ENCODE data around the gene FGF1.

FGF1 gene

GRCh38 chr5:142671801-142672200 lies 14.1 kb downstream of the FGF1 start:
- no peak for DNase-seq (ENCODE audit: low read depth)
- TF ChIP-seq, protein P1, sequence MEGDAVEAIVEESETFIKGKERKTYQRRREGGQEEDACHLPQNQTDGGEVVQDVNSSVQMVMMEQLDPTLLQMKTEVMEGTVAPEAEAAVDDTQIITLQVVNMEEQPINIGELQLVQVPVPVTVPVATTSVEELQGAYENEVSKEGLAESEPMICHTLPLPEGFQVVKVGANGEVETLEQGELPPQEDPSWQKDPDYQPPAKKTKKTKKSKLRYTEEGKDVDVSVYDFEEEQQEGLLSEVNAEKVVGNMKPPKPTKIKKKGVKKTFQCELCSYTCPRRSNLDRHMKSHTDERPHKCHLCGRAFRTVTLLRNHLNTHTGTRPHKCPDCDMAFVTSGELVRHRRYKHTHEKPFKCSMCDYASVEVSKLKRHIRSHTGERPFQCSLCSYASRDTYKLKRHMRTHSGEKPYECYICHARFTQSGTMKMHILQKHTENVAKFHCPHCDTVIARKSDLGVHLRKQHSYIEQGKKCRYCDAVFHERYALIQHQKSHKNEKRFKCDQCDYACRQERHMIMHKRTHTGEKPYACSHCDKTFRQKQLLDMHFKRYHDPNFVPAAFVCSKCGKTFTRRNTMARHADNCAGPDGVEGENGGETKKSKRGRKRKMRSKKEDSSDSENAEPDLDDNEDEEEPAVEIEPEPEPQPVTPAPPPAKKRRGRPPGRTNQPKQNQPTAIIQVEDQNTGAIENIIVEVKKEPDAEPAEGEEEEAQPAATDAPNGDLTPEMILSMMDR (conservative IDR thresholded peaks at IDR 0.05; ENCODE audit: low read depth, low read length): no peak
- no peak overlapping the region for H3K4me3 ChIP-seq (ENCODE audit: low read length)

GRCh38 chr5:142671266-142671665 lies 14.6 kb downstream of the FGF1 start:
- H3K4me3 ChIP-seq (ENCODE audit: low read length): no peak overlapping the region
- TF ChIP-seq, protein P1 (conservative IDR thresholded peaks at IDR 0.05; ENCODE audit: low read depth, low read length): no peak
- DNase-seq (ENCODE audit: low read depth): no peak

- DNase-seq (ENCODE audit: low read depth): no peak
- H3K4me3 ChIP-seq (ENCODE audit: low read length): no peak overlapping the region
- TF ChIP-seq, protein P1 (conservative IDR thresholded peaks at IDR 0.05; ENCODE audit: low read depth, low read length): no peak
Observed at GRCh38 chr5:142670804-142671203, 15.1 kb downstream of the FGF1 start.

DNA sequence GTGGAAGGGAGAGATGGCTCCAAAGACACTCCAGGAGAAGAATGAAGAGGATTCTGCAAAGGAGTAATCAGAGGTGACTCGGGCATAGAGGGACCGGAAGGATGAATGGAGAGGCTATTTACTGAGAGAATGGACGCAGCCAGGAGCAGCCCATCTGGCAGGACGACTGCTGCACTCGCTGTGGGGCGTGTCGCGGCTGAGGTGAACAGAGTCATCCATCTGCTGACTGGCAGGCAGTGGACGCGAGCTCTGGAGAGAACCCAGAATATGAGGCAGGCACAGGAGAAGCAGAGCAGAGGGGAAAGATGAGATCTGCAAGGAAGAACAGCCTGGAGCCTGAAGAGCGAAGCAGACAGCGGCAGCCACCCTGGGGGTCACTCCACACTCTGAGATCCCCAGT lies 16.4 kb downstream of the FGF1 start:
- no peak overlapping the region for H3K4me3 ChIP-seq (ENCODE audit: low read length)
- TF ChIP-seq, protein P1 (conservative IDR thresholded peaks at IDR 0.05; ENCODE audit: low read depth, low read length): no peak
- no peak for DNase-seq (ENCODE audit: low read depth)

- H3K4me3 ChIP-seq (ENCODE audit: low read length): no peak overlapping the region
- TF ChIP-seq, protein P1 (conservative IDR thresholded peaks at IDR 0.05; ENCODE audit: low read depth, low read length): no peak
- DNase-seq (ENCODE audit: low read depth): no peak
Observed at GRCh38 chr5:142668336-142668735, 17.6 kb downstream of the FGF1 start.

DNA sequence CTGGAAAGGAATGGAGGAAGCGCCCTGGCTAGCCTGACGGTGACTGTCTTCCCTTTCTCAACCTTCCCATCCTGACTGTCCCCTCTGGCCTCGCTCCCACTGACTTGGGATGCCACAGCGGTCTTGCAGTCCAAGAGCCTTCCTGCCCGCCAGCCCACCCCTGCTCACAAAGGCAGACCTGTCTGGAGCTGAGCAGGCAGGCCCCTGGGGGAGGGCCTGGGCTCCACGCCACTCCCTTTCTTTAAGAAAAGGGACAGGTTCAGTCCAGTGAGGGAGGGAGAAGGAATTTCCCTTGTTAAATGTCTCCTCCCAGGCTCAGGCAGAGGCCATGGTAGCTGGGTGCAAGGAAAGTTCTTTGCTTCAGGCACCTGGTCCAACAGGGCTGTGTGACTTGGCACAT lies 18.1 kb downstream of the FGF1 start:
- H3K4me3 ChIP-seq (ENCODE audit: low read length): no peak overlapping the region
- DNase-seq (ENCODE audit: low read depth): no peak
- TF ChIP-seq, protein P1 (conservative IDR thresholded peaks at IDR 0.05; ENCODE audit: low read depth, low read length): no peak

DNA sequence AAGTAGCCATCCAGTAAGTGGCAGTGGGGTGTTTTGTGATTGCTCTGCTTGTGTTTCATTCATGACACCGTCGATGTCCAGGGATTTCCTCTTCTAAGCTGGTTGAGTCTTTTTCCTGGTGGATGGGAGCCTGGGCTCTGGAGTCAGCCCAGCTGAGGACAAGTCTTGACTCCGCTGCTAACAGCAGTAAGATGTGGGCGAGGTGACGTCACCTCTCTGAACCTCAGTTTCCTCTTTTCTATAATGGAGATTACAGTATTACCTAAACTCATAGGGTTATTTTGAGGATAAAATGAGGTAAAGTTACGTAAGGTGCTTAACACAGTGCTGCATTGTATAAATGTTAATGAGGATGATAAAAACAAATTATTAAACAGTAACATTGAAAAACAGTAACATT lies 21.3 kb downstream of the FGF1 start:
- TF ChIP-seq, protein P1 (conservative IDR thresholded peaks at IDR 0.05; ENCODE audit: low read depth, low read length): no peak
- H3K4me3 ChIP-seq (ENCODE audit: low read length): no peak overlapping the region
- no peak for DNase-seq (ENCODE audit: low read depth)

Measured in retinal pigment epithelial cell (primary cell).